Activated CD8-positive, alpha-beta memory T cell treated with anti-CD3 and anti-CD28 coated beads, Interleukin-2, amount 50 U/mL, for 1 hour (primary cell): ENCODE results near the gene AKAP6.

ENCODE experiments used
- DNase-seq: peaks from one replicate; pipeline ENCODE4 v3.0.0-alpha.2; 2020; ENCODE audit errors: extremely low read depth

Gene AKAP6

GRCh38 chr14:32823706-32824105, 494.6 kb downstream of the AKAP6 start:
- no peak for DNase-seq

DNA sequence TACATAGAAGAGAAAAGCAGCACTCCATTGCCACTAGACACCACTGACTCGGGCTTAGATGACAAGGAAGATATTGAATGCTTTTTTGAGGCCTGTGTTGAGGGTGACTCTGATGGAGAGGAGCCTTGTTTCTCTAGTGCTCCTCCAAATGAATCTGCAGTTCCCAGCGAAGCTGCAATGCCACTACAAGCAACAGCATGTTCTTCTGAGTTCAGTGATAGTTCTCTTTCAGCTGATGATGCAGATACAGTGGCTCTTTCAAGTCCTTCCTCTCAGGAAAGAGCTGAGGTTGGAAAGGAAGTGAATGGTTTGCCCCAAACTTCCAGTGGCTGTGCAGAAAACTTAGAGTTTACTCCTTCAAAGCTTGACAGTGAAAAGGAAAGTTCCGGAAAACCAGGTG, 495.1 kb downstream of the AKAP6 start:
- DNase-seq, result no peak

- DNase-seq, result no peak
Measured at GRCh38 chr14:32825058-32825457, 496.0 kb downstream of the AKAP6 start.

- DNase-seq, result no peak
Measured at GRCh38 chr14:32826404-32827082, 497.4 kb downstream of the AKAP6 start.

GRCh38 chr14:32827514-32827913, 498.4 kb downstream of the AKAP6 start:
- no peak for DNase-seq

DNA sequence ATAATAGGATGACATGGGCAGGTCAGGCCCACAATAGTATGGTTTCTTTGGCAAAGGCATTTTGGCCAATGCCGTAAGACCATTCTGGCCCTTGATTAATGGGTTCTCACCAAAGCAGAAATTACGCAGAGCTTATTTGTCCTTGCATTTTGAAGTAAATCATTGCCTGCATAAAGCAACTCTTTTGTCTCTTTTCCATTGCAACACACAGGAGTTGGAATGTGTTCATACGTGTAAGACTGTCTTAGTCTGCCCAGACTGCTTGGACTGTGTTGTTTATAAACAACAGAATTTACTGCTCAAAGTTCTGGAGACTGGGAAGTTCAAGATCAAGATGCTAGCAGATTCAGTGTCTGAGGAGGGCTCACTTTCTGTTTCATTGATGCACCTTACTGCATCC, 506.8 kb downstream of the AKAP6 start:
- DNase-seq, result no peak

DNA sequence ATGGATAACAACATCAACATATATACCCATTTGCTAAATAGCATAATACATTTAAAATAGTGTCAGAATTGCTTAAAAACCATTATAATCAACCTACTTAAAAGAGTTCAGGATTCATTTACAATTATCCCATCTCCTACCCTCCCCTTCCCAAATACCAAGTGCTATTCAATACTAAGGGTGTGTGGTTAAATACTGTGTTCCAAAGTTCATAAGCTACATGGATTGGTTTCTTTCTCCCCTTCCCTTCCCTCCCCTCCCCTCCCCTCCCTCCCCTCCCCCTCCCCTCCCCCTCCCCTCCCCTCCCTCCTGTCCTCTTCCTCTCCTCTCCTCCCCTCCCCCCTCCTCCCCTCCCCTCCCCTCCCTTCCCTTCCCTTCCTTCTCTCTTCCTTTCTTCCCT, 512.6 kb downstream of the AKAP6 start:
- no peak for DNase-seq

DNA sequence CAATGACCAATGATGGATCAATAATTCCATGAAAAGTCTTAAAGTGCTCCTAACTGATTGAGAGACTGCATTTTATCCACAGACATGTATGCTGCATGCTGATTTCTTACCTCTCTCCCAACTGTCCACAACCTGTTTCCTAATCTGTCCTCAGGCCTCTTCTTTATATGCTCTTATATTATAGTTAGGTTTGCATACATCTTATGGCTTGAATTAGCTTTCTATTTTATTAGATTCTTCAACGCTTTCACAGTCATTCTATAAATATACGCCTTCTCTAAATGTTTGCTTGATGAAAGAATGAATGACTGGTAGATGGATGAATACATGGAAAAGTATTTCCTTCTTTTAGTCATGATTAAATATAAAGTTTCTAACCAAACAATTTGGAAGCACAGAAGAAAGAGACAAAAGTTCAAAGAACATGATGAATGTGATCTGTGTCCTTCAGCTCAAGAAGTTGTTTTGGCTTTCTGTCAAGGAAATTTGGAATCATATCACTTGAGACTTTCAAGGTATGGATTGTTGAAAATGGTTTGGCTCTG, 517.8 kb downstream of the AKAP6 start:
- no peak for DNase-seq

DNA sequence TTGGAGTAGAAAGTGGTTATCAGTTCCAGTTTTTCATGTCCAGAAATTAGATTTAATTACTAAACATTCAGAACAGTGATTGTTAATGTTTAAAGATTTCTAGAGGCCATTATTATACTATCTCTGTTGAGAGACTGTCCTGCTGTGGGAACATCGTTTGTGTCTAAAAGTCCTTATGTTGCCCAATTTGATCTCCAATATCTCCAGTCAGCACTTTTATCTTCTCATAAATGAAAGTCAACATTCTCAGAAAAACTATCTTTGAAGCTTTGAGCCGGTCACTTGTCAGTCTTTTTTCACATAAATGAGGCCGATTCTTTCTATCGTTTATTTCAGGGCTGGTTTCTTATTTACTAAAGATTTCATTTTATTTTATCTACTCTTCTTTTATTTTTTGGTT, 518.8 kb downstream of the AKAP6 start:
- DNase-seq, result no peak

GRCh38 chr14:32865827-32866376, 536.8 kb downstream of the AKAP6 start:
- DNase-seq, result no peak

GRCh38 chr14:32883188-32883587, 554.1 kb downstream of the AKAP6 start:
- no peak for DNase-seq
